Ishikawa (cell line): ENCODE results near the gene CATSPER1.

Experiments used
- CEBPB ChIP-seq: IDR thresholded peaks from 2 replicates; pipeline ENCODE4 v1.6.1; 2012
- CREB1 ChIP-seq: IDR thresholded peaks from 2 replicates; pipeline ENCODE4 v1.6.1; 2012; ENCODE audit warnings: low read depth
- EGR1 ChIP-seq: IDR thresholded peaks from 2 replicates; pipeline ENCODE4 v1.6.1; 2012
- EP300 ChIP-seq: IDR thresholded peaks from 2 replicates; pipeline ENCODE4 v1.6.1; 2012; ENCODE audit warnings: borderline replicate concordance
- FOXM1 ChIP-seq: IDR thresholded peaks from 2 replicates; pipeline ENCODE4 v1.6.1; 2012; ENCODE audit warnings: low read depth, borderline replicate concordance
- MAX ChIP-seq: IDR thresholded peaks from 2 replicates; pipeline ENCODE4 v1.6.1; 2012
- NFIC ChIP-seq: IDR thresholded peaks from 2 replicates; pipeline ENCODE4 v1.6.1; 2012
- RAD21 ChIP-seq: IDR thresholded peaks from 2 replicates; pipeline ENCODE4 v1.6.1; 2012; ENCODE audit warnings: low read depth
- REST ChIP-seq: IDR thresholded peaks from 2 replicates; pipeline ENCODE4 v1.6.1; 2012; ENCODE audit warnings: low read depth, mild to moderate bottlenecking
- TAF1 ChIP-seq: IDR thresholded peaks from 2 replicates; pipeline ENCODE4 v1.6.1; 2012; ENCODE audit warnings: low read depth, mild to moderate bottlenecking
- TCF12 ChIP-seq: IDR thresholded peaks from 2 replicates; pipeline ENCODE4 v1.6.1; 2012; ENCODE audit warnings: low read depth
- TEAD4 ChIP-seq: IDR thresholded peaks from 2 replicates; pipeline ENCODE4 v1.6.1; 2012
- USF1 ChIP-seq: IDR thresholded peaks from 2 replicates; pipeline ENCODE4 v1.6.1; 2012
- YY1 ChIP-seq: IDR thresholded peaks from 2 replicates; pipeline ENCODE4 v1.6.1; 2012; ENCODE audit warnings: low read depth
- ZBTB7A ChIP-seq: IDR thresholded peaks from 2 replicates; pipeline ENCODE4 v1.6.1; 2012; ENCODE audit warnings: low read depth

CATSPER1 gene

GRCh38 chr11:66026017-66026529, at the start of gene CATSPER1:
CATSPER1 (minus strand) TSS chr11:66026479; CDS start chr11:66026379, 100 bp downstream.
- TF ChIP-seq REST (no peak), TCF12 (no peak), ZBTB7A (no peak), YY1 (no peak), TEAD4 (no peak), EGR1 (no peak), RAD21 (no peak), MAX (no peak), TAF1 (no peak), CREB1 (no peak), NFIC (no peak), USF1 (no peak), FOXM1 (no peak), CEBPB (no peak), EP300 (no peak)

GRCh38 chr11:66075273-66075672, 49.0 kb upstream of the CATSPER1 start:
- no peak for TF ChIP-seq ZBTB7A
- TF ChIP-seq TEAD4, result no peak
- no peak for TF ChIP-seq FOXM1
- no peak for TF ChIP-seq CEBPB
- no peak for TF ChIP-seq EP300
- no peak for TF ChIP-seq REST
- TF ChIP-seq MAX, result no peak

GRCh38 chr11:66073669-66074068, 47.4 kb upstream of the CATSPER1 start:
- TF ChIP-seq MAX (no peak), TCF12 (no peak), YY1 (no peak), TAF1 (no peak), ZBTB7A (no peak), REST (no peak), EGR1 (no peak), EP300 (no peak), FOXM1 (no peak), CREB1 (no peak), TEAD4 (no peak), NFIC (no peak), USF1 (no peak), CEBPB (no peak), RAD21 (no peak)

- TF ChIP-seq TEAD4 (no peak), CREB1 (no peak), RAD21 (no peak), TCF12 (no peak), CEBPB (no peak), FOXM1 (no peak), TAF1 (no peak), USF1 (no peak), ZBTB7A (no peak), EGR1 (no peak), REST (no peak), MAX (no peak), YY1 (no peak), NFIC (no peak), EP300 (no peak)
Measured at GRCh38 chr11:66072518-66072917, 46.2 kb upstream of the CATSPER1 start.
